Transverse colon (tissue), 4 donors: ENCODE results near the gene SDHD.

Experiments
- CTCF ChIP-seq, 5 experiments: fragments of 200-600 bp in 3 of 5; fragments of 450-650 bp in 2 of 5; sonication (generic) in 3 of 5; IDR thresholded peaks; 1 replicate in 2 of 5; 2 replicates in 3 of 5; pipeline ENCODE4 v1.5.1; 2016 to 2017; ENCODE audit warnings: antibody characterized with exemption in 5 of 5, inconsistent platforms in 3 of 5, mild to moderate bottlenecking in 2 of 5, moderate library complexity in 1 of 5
- POLR2A ChIP-seq: fragments of 450-650 bp; IDR thresholded peaks from one replicate; pipeline ENCODE4 v1.6.1; 2016; ENCODE audit warnings: antibody characterized with exemption, mild to moderate bottlenecking, moderate library complexity
- POLR2AphosphoS5 ChIP-seq, 3 donors: sonication (generic); formaldehyde crosslinking; IDR thresholded peaks; one replicate each; pipeline ENCODE4 v1.6.1; 2016; ENCODE audit warnings: antibody characterized with exemption in 3 of 3

DNA sequence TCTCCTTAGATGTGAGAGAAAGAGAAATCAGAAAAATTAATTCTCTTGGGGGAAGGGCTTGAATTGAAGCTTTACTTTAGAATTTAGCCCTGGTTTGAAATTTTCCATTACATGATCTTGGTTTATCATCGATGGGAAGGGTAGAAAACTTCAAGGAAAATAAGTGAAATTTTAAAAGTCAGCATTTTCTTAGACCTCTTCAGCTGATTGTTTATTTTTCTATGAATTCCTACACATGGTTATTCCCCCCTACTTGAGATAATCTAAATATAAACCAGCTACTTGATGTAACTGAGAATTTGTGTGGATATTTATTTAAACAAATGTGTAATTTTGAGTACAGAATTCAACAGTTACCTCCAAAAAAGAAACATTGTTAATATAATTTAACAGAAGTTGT, 23.8 kb upstream of the SDHD start:
- TF ChIP-seq POLR2A (no peak), CTCF (IDR thresholded peaks at IDR 0.05) (no peak), POLR2AphosphoS5 (IDR thresholded peaks at IDR 0.05) (no peak)
